Gastrocnemius medialis (tissue), 4 donors: ENCODE measurements around the gene NPAS3. TPM values are rescaled to one million over a fixed set of nuclear protein-coding genes. Genes with fewer than 3 reads are reported as not detected.

ENCODE experiments used
- ATAC-seq, 2 donors: fragments of 150-250 bp; one replicate each; pipeline ENCODE4 v1.9.1; 2016
- DNase-seq, 2 donors: peaks; one replicate each; pipeline ENCODE4 v3.0.0-alpha.2; 2019
- H3K27ac ChIP-seq, 4 donors: fragments of 200-600 bp; sonication (generic); 1 replicate in 1 of 4; 2 replicates in 3 of 4; pipeline ENCODE4 v1.5.1; 2016 to 2018; ENCODE audit warnings: mild to moderate bottlenecking in 2 of 4, moderate library complexity in 1 of 4
- H3K27me3 ChIP-seq, 3 donors: fragments of 200-600 bp; sonication (generic) in 2 of 3; 1 replicate in 1 of 3; 2 replicates in 2 of 3; pipeline versions ENCODE4 v1.5.1 to v1.6.0; 2016 to 2019; ENCODE audit warnings: mild to moderate bottlenecking in 1 of 3, moderate library complexity in 1 of 3
- H3K36me3 ChIP-seq, 2 donors: fragments of 200-600 bp; sonication (generic) in 1 of 2; one replicate each; pipeline ENCODE4 v1.5.1; 2017 to 2018
- H3K4me1 ChIP-seq, 2 donors: fragments of 200-600 bp; sonication (generic) in 1 of 2; one replicate each; pipeline ENCODE4 v1.5.1; 2016 to 2017; ENCODE audit warnings: mild to moderate bottlenecking in 2 of 2
- H3K4me3 ChIP-seq, 4 donors: fragments of 200-600 bp; sonication (generic) in 3 of 4; 1 replicate in 1 of 4; 2 replicates in 3 of 4; pipeline ENCODE4 v1.5.1; 2016 to 2019; ENCODE audit warnings: mild to moderate bottlenecking in 2 of 4
- H3K9me3 ChIP-seq, 3 donors: fragments of 200-600 bp; sonication (generic) in 2 of 3; 1 replicate in 1 of 3; 2 replicates in 2 of 3; pipeline ENCODE4 v1.5.1; 2016 to 2019
- CTCF ChIP-seq, 5 experiments: fragments of 450-650 bp in 3 of 5; fragments of 200-600 bp in 2 of 5; sonication (generic) in 2 of 5; IDR thresholded peaks in 4 of 5; conservative IDR thresholded peaks in 1 of 5; 1 replicate in 4 of 5; 2 replicates in 1 of 5; pipeline ENCODE4 v1.5.1; 2016 to 2019; ENCODE audit warnings: antibody characterized with exemption in 5 of 5, mild to moderate bottlenecking in 3 of 5, moderate library complexity in 3 of 5
- POLR2A ChIP-seq, 2 donors: fragments of 450-650 bp; IDR thresholded peaks; one replicate each; pipeline ENCODE4 v1.6.1; 2017; ENCODE audit warnings: antibody characterized with exemption in 2 of 2, mild to moderate bottlenecking in 2 of 2, moderate library complexity in 2 of 2
- in situ Hi-C, 4 donors: fragments of 200-750 bp; cut with MboI; loops; one replicate each; pipeline versions ENCODE4 v1.15.0 to v1.8.0; 2017; ENCODE audit warnings: low sequenced_read_pairs in 4 of 4
- intact Hi-C: fragments of 100-400 bp; cut with DNase I; formaldehyde crosslinking; loops from one replicate; pipeline ENCODE4 v1.15.1; 2023; ENCODE audit warnings: low total_unique reads
- total RNA-seq, 4 donors: library from RNA; depleted of rRNA; stranded (reverse); fragments of >200 nt; gene quantifications; one replicate each; pipeline versions ENCODE4 v1.1.0 to v1.2.3, GENCODE V29; 2016

NPAS3 gene
- total RNA-seq, 4 donors from 2014 or later: 0.82 to 1.00 TPM; not detected in 2

DNA sequence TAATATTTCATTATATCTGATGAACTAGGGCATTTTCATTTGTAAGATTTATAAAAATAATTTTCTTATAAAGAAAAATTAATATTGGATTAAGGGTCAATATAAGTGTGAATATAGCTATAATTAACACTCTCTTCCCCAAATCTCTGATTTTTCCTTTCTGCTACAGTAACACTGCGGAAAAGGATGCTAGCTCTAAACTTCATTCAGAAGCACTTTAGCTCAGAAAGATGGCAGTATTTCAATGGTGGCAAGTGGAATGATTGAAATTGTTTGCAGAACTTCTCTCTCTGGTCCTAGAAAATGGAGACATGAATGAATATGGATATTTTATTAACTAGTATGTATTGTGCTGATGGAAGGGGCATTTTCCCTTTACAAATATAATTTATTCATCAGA, 8.4 kb downstream of the NPAS3 start:
- no peaks in the 10 kb centered on the region for H3K9me3 ChIP-seq
- ATAC-seq (no peak), DNase-seq (no peak)
- in situ Hi-C loops: no loop called here
- no peaks in the 10 kb centered on the region for H3K4me1 ChIP-seq
- no peaks in the 10 kb centered on the region for H3K27me3 ChIP-seq
- H3K4me3 ChIP-seq: no peak overlapping the region
- intact Hi-C loops: no loop called here
- no peaks in the 10 kb centered on the region for H3K36me3 ChIP-seq
- no peak for TF ChIP-seq CTCF (IDR thresholded peaks at IDR 0.05 in 4 of 5, conservative IDR thresholded peaks at IDR 0.05 in 1 of 5)
- TF ChIP-seq POLR2A (IDR thresholded peaks at IDR 0.05): no peak
- no peak overlapping the region for H3K27ac ChIP-seq

DNA sequence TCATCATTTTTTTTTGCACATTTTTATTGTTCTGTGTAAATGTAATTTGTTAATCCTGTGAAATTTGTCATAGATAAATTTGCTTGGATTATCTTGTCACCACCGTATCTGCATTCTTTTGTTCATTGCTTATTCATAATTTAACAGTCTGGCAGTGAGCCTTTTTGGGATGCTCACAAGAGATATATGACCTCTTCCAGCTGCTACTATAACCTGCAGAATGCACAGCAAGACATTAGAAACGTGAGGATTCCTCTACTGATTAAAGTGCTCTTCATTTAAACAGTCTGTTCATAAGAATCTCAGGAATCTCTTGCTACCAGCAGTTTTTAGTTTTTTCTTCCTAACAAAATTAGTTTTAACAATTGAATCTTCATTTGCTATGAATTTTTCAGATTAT, 9.1 kb downstream of the NPAS3 start:
- H3K36me3 ChIP-seq: no peaks in the 10 kb centered on the region
- TF ChIP-seq CTCF (IDR thresholded peaks at IDR 0.05 in 4 of 5, conservative IDR thresholded peaks at IDR 0.05 in 1 of 5) (no peak), POLR2A (IDR thresholded peaks at IDR 0.05) (no peak)
- ATAC-seq (no peak), DNase-seq (no peak)
- intact Hi-C loops: no loop called here
- no peaks in the 10 kb centered on the region for H3K27me3 ChIP-seq
- no peaks in the 10 kb centered on the region for H3K9me3 ChIP-seq
- no peak overlapping the region for H3K27ac ChIP-seq
- no peaks in the 10 kb centered on the region for H3K4me1 ChIP-seq
- no peak overlapping the region for H3K4me3 ChIP-seq
- in situ Hi-C loops: no loop called here

DNA sequence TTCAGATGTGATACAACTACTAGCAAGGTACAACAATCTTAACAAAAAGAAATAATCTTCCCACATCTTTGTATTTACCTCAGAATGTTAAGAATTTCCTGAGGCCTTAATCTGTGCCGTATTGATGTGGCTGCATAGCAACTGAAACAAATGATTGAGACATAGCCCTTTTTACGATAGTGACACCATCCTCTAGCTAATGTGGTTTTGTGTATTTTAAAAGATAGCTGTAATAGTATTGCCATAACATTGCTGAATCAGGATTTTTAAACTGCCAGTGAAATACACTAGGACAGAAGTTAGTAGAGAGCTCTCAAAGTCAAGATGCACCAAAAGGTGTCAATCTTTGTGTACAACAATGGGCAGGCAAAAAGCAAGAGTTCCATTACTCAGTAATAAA, 11.9 kb downstream of the NPAS3 start:
- no peaks in the 10 kb centered on the region for H3K36me3 ChIP-seq
- intact Hi-C loops: no loop called here
- no peak for DNase-seq
- TF ChIP-seq CTCF (IDR thresholded peaks at IDR 0.05 in 4 of 5, conservative IDR thresholded peaks at IDR 0.05 in 1 of 5) (no peak), POLR2A (IDR thresholded peaks at IDR 0.05) (no peak)
- H3K4me3 ChIP-seq: no peak overlapping the region
- no peaks in the 10 kb centered on the region for H3K9me3 ChIP-seq
- ATAC-seq: no peak
- no peak overlapping the region for H3K27ac ChIP-seq
- in situ Hi-C loops: no loop called here
- H3K27me3 ChIP-seq: no peaks in the 10 kb centered on the region
- no peaks in the 10 kb centered on the region for H3K4me1 ChIP-seq

DNA sequence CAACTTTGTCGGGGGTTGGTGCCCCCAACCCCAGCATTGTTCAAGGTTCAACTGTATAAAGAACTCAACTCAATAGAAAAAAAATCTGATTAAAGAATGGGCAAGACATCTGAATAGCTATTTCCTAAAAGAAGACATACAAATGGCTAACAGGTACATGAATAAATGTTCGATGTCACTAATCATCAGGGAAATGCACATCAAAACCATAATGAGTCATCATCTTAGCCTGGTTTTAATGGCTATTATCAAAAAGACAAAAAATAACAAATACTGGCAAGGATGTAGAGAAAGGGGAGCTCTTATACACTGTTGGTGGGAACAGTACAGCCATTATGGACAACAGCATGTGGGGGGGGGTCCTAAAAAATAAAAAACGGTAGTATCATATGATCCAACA, 28.7 kb downstream of the NPAS3 start:
- no peak overlapping the region for H3K27ac ChIP-seq
- no peaks in the 10 kb centered on the region for H3K9me3 ChIP-seq
- ATAC-seq (no peak), DNase-seq (no peak)
- no peaks in the 10 kb centered on the region for H3K36me3 ChIP-seq
- no peaks in the 10 kb centered on the region for H3K4me1 ChIP-seq
- H3K4me3 ChIP-seq: no peak overlapping the region
- intact Hi-C loops (no loop called here), in situ Hi-C loops (no loop called here)
- no peaks in the 10 kb centered on the region for H3K27me3 ChIP-seq
- no peak for TF ChIP-seq CTCF (IDR thresholded peaks at IDR 0.05 in 4 of 5, conservative IDR thresholded peaks at IDR 0.05 in 1 of 5)
- no peak for TF ChIP-seq POLR2A (IDR thresholded peaks at IDR 0.05)

- no peak for ATAC-seq
- TF ChIP-seq CTCF (IDR thresholded peaks at IDR 0.05 in 4 of 5, conservative IDR thresholded peaks at IDR 0.05 in 1 of 5) (no peak), POLR2A (IDR thresholded peaks at IDR 0.05) (no peak)
- H3K4me1 ChIP-seq: no peaks in the 10 kb centered on the region
- H3K36me3 ChIP-seq: no peaks in the 10 kb centered on the region
- H3K27me3 ChIP-seq: no peaks in the 10 kb centered on the region
- intact Hi-C loops: no loop called here
- DNase-seq: no peak
- H3K9me3 ChIP-seq: no peaks in the 10 kb centered on the region
- no peak overlapping the region for H3K27ac ChIP-seq
- H3K4me3 ChIP-seq: no peak overlapping the region
- in situ Hi-C loops: no loop called here
Measured at GRCh38 chr14:32968972-32969544, 30.4 kb downstream of the NPAS3 start.
